ENCODE measurements around the gene TLL2.
A peak's percentile ranks its signal among the peaks of the same experiment; 100 is the strongest.

The TLL2 gene

DNA sequence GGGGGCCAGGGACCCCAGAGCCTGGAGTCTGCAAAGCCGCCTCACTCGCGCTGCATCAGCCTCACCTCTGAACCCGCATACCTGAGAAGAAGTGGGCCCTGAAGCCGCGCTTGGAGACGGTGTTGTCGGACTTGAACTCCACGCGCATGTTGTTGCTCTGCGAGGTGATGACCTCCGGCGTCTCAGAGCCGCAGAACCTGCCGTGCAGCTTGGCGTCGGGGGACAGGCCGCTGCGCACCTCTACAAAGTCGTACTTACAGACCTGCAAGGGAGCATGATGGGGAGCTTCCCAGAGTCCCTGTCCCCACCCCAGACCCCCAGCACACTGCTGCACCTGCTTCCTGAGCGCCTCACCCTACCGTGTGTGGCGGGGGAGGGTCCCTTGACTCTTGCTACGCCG lies 129.2 kb downstream of the TLL2 start:
- DNase-seq: no peak

DNA sequence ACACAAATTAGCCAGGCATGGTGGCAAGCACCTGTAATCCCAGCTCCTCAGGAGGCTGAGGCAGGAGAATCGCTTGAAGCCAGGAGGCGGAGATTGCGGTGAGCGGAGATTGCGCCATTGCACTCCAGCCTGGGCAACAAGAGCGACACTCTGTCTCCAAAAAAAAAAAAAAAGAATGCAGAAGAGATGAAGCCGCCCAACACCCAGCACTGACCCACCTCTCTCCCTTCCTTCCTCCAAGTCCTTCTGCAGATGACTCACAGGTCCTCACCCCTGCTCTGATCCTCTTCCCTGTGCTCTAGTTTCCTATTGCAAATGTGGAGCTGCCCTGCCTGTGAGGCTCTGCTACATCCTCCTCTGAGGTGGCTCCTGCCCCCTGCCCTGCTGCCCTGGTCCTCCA lies 132.9 kb downstream of the TLL2 start:
- DNase-seq: no peak

DNA sequence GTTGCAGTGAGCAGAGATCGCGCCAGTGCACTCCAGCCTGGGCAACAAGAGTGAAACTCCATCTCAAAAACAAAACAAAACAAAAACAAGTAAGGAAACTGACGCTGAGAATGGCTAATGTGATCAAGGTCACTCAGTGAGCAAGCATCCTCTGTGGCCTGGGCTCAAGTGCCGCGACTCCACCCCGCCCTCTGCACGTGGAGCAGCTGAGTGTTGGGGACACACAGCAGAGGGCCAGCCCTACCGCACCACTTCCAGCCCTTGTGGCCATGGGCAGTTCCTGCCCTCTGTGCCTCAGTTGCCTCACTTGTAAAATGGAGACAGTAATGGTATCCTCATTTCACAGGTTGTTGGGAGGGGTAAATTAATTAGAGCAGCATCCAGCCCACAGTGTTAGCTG lies 134.0 kb downstream of the TLL2 start:
- no peak for DNase-seq

GRCh38 chr10:96378741-96379140 lies 135.0 kb downstream of the TLL2 start:
- DNase-seq: no peak

GRCh38 chr10:96377816-96378294 lies 135.9 kb downstream of the TLL2 start:
- DNase-seq: peak; percentile 22

- no peak for DNase-seq
Measured at GRCh38 chr10:96376483-96376882, 137.2 kb downstream of the TLL2 start.

DNA sequence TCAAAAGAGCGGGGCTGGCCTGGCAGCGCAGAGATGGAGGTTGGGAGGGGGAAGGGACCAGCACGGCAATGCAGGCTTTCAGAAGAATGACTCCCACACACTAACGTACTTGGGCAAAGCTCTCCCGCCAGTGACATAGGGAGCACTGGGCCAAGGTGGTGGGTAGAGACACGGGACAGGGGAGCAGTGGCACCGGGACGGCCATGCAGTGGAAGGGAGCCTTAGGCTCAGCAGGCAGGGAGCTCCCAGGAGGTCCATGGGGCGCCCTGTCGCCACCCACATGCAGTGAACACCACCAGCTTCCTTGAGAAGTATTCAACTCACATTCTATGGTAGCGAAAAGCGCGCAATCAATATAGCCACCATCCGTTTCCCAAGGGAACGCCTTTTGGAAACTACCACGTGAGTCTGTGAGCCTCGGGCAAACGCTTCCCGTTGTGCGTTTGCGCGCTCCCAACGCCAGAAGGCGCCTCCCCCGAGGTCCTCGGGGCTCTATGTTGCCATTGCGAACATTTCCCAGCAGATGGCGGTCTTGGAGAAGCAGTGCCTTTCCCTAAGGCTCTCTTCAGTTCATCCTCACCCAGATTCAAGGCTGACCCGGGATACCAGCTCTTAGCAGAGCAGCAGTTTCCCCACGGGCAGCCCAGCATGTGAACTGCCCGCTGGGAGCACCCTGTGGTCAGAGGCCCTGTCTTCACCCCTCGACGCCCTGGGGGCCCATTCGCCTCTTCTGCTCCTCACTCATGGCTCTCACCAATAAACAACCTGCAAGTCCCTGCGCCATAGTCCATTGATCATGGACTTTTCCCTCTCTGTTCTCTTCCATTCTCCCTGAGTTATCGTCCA lies 138.5 kb downstream of the TLL2 start:
- DNase-seq: peak; percentile 84

DNA sequence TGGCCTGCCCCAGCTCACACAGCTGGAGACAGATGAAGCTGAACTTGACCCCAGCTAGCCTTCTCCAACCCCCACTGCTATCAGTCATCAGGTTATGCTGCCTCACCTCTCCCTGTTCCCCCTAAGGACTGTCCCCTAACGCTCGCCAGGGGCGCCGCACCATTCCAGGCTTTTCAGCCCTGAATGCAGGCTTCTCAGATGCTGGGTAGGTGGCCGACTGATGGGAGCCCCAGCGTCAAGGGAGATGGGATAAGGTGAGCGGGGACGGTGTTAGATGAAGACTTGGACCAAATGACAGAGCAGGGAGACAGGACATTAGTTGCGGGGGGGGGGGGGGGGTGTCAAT lies 139.1 kb downstream of the TLL2 start:
- DNase-seq: no peak

- DNase-seq: no peak
Measured at GRCh38 chr10:96374004-96374403, 139.7 kb downstream of the TLL2 start.

GRCh38 chr10:96371356-96371755 lies 142.4 kb downstream of the TLL2 start:
- DNase-seq: no peak

DNA sequence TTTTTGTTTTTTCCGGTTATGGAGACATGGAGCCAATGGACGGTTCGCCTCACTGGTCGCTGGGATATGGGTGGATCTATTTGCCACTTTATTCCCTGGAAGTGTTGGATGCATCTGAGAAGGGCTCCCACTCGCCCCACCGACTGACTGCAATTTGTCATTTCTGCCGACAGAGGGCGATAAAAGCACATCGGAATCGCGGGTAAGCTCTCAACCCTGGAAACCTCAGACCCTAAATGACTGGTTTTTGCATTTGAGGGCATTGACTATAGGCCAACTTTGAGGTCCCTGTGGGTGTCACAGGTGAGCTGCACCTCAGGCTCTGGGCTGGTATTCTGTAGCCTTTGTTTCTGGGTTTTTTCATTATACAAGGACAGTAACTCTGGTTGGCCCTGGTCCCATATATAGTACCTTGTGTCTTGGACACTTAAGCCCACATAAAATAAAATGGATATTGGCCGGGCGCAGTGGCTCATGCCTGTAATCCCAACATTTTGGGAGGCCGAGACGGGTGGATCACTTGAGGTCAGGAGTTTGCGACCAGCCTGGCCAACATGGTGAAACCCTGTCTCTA lies 143.1 kb downstream of the TLL2 start:
- DNase-seq: peak; percentile 38

GRCh38 chr10:96369890-96370583 lies 143.7 kb downstream of the TLL2 start:
- no peak for DNase-seq

DNA sequence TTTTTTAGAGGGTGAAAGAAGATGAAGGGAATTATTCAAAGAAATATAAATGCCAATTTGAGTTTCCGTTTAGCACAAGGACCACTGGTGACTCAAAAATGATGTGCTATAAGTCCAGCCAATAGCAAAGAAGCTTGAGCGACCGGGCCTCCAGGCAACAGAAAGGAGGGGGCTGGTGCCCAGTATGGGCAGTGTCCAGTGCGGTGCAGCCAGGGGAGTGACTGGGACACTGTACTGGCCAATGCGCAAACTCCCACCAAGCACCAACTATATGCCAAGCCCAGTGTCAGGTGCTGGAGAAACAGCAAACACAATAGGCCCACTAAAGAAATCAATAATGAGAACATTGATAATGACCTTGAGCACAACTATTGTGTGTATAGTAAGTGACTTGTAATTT lies 144.8 kb downstream of the TLL2 start:
- no peak for DNase-seq

DNA sequence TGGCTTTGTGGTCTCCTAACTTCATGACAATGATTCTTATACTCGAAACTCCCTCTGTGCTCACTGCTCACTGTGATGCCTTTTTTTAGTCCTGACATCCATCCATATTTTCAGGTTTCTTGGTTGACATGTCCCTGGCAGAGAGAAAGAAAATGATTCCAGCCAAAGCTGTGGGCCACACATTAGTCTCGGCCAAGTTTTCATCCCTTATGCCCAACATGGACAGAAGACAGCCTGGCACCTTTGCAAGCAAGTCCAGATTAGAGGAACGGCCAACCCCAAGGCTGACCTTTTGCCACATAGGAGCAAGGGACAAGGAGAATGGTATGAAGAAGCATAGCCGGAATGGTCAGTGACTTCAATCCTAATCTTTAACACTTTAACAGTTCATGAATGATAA lies 146.3 kb downstream of the TLL2 start:
- DNase-seq: no peak

GRCh38 chr10:96366508-96366907 lies 147.2 kb downstream of the TLL2 start:
- DNase-seq: peak; percentile 35

DNA sequence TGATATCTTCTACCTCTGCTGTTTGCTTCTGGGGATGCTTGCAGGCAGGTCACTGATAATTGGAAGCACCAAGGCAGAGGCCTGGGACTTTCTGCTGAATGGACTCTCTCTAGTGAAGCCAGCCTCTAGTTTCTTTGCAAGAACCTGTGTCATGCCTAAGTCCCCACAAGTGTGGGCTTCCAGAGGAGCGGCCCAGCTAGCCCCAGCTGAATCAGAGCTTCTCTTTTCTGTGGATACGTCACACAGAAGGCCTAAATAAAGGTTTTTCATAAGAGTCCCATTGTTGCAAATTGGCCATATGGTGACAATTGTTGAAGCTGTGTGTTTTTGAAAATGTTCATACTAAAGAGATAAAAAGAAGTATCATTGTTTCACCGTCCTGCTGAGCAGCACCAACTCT lies 148.2 kb downstream of the TLL2 start:
- DNase-seq: no peak

- no peak for DNase-seq
Measured at GRCh38 chr10:96360766-96361165, 153.0 kb downstream of the TLL2 start.

GRCh38 chr10:96360331-96360730 lies 153.4 kb downstream of the TLL2 start:
- DNase-seq: no peak

GRCh38 chr10:96359616-96360015 lies 154.1 kb downstream of the TLL2 start:
- DNase-seq: no peak

DNA sequence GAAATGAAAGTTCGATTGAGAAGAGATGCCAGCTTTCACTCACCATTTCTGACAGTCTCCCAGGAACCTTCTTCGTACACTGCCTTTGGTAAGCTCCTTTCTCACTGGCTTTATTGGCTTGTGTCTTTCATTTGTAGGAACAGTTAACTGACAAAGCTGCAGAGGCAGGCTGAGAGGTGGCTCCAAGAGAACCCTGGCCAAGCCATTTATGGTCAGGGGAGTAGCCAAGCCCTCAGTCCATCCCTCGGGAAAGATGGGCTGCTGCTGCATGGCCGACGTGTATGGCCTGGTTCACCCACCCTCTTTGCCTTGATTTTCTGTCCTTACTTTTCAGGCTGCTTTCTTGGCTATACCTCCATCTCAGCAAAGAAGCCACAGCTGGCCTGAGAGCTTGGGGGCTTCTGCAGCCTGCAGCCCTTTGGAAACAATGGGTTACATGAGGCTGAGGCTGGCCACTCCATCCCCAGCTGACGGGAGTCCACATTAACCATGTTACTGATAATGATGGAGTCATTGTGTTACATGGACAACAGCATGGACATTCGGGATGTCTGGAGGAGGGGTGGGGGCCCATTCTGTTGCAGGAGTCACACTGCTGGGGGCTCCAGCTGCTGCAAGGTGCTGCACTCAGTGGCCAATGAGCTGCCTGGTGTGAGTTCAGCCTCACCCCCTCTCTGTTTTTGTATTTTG lies 154.7 kb downstream of the TLL2 start, which contains the start of gene OPALIN:
TSS of gene OPALIN (minus strand) at position 152 of the 690 bp plus-strand sequence. CDS start at position 46, 106 bp downstream.
- no peak for DNase-seq

GRCh38 chr10:96357038-96357620 lies 156.6 kb downstream of the TLL2 start:
- DNase-seq: no peak

GRCh38 chr10:96352582-96352981 lies 161.1 kb downstream of the TLL2 start:
- no peak for DNase-seq

DNA sequence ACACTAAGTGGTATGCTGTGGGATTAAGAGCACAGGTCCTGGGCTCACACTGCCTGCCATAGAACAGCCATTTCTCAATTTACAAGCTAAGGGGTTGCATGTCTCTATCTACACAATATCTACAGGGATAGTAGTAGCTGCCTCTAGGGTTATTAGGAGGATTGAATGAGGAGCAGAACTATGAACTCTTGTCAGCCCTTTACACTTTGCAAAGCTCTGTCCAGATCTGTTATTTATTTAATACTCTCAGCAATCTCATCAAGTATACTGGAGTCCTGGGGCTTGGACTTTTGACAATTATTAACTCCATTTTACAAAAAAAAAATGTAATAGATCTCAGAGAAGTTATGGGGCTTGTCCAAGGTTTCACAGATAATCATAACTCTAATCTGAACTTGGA lies 161.7 kb downstream of the TLL2 start:
- DNase-seq: no peak
